Measurements from ENCODE around the gene PGAP3. TPM values are rescaled to one million over a fixed set of nuclear protein-coding genes. Genes with fewer than 3 reads are reported as not detected.
"Not testable (repeated sequence)": the region's sequence is repeated elsewhere in the genome, so short reads cannot be mapped to it uniquely, and the experiment has no call there.

Gene PGAP3
- total RNA-seq, 1 donor from 2014 or later = 23.5 TPM

DNA sequence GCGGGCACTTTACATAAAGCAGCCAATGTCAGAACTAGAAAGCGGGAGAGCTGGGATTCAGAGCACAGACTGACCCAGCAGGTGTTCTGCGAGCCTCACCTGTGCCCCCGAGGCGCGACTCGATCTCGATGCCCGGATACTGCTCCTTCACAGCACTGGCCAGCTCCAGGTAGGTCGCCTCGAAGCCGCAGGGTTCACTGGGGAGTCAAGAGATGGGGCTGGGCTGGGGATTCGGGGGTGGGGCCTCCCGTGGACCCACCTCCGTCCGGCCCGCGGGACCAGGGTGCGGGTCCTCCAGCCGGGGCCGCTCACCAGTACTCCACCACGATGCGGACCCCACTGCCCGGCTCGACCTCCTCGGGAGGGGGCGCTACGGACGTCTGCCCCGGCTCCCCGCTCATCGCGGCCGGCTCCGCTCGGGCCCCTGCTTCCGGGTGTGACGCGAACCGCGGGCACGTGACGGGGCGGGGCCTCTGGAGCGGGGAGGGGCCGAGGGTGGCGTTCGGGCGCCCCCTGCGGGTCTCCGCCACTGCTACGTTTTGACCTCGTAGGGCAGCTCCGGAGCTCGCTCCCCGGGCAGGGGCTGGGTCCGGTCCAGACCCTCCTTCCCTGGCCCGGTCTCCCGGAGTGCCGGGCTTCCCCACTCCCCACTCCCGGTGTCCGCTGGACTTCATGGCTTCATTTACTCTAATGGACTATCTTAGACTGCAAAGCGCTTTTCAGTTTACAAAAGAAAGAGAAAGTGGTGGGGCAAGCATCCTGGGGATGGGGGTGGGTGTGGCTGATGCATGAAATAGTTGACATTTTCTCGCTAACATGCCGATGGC, 42.5 kb upstream of the PGAP3 start, which contains the start of gene MIEN1:
MIEN1 (minus strand) TSS at position 438 of the 827 bp plus-strand sequence; CDS start at position 401, 37 bp downstream.
- Mint-ChIP-seq H3K27me3 (no peaks in the 10 kb centered on the region), H3K9me3 (no peaks in the 10 kb centered on the region), H3K27ac (peak within 1 kb of the TSS; percentile 97), H3K36me3 (peaks cover 8% of the 10 kb centered on the region), H3K4me3 (peak within 1 kb of the TSS; percentile 90), H3K4me1 (ENCODE audit: unreplicated experiment) (no peaks in the 10 kb centered on the region)
- DNase-seq (ENCODE audit: extremely low spot score, unreplicated experiment) = peak; percentile 97
- TF ChIP-seq, protein P1, sequence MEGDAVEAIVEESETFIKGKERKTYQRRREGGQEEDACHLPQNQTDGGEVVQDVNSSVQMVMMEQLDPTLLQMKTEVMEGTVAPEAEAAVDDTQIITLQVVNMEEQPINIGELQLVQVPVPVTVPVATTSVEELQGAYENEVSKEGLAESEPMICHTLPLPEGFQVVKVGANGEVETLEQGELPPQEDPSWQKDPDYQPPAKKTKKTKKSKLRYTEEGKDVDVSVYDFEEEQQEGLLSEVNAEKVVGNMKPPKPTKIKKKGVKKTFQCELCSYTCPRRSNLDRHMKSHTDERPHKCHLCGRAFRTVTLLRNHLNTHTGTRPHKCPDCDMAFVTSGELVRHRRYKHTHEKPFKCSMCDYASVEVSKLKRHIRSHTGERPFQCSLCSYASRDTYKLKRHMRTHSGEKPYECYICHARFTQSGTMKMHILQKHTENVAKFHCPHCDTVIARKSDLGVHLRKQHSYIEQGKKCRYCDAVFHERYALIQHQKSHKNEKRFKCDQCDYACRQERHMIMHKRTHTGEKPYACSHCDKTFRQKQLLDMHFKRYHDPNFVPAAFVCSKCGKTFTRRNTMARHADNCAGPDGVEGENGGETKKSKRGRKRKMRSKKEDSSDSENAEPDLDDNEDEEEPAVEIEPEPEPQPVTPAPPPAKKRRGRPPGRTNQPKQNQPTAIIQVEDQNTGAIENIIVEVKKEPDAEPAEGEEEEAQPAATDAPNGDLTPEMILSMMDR (conservative IDR thresholded peaks at IDR 0.05) = peak; percentile 94

DNA sequence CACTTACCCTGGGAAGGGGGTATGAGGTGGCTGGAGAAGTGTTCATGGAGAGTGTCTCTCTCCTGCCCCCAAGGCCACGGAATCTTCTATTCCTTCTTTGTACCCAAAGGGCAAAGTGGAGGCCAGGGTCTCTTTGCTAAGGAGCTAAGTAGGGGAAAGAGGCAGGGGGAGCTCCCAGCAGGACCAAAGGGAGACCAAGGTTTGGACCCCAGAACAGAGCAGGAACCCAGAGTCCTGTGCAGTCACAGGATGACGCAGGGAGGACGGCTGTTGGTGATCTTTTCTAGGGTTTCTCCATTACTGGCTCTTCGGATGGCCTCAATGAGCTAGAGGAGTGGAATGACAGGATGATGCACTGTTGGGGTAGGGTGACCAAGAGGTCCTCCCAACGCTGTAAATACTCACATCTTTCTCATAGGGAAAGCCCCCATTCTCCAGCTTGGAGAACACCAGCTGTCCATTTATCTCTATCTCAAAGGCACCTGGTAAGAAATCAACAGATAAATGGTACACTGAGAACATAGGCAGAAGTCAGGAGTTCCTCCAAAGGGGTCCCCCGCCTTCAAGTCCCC, 41.5 kb upstream of the PGAP3 start:
- TF ChIP-seq, protein P1 (conservative IDR thresholded peaks at IDR 0.05) = no peak
- Mint-ChIP-seq H3K4me3 (peak overlapping the region; percentile 90), H3K27me3 (no peaks in the 10 kb centered on the region), H3K36me3 (peaks cover 8% of the 10 kb centered on the region), H3K4me1 (ENCODE audit: unreplicated experiment) (no peaks in the 10 kb centered on the region), H3K9me3 (no peaks in the 10 kb centered on the region), H3K27ac (peak overlapping the region; percentile 97)
- no peak for DNase-seq (ENCODE audit: extremely low spot score, unreplicated experiment)

DNA sequence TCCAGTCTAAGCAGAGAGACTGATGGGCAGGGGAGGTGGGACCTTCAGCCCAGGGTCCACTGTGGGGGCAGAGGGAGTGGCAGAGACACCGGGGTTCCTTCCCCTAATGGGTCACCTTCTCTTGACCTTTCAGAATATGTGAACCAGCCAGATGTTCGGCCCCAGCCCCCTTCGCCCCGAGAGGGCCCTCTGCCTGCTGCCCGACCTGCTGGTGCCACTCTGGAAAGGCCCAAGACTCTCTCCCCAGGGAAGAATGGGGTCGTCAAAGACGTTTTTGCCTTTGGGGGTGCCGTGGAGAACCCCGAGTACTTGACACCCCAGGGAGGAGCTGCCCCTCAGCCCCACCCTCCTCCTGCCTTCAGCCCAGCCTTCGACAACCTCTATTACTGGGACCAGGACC, 39.7 kb upstream of the PGAP3 start:
- Mint-ChIP-seq H3K36me3 (peaks cover 8% of the 10 kb centered on the region), H3K27ac (no peak overlapping the region), H3K4me3 (no peak overlapping the region), H3K27me3 (no peaks in the 10 kb centered on the region), H3K9me3 (no peaks in the 10 kb centered on the region), H3K4me1 (ENCODE audit: unreplicated experiment) (no peaks in the 10 kb centered on the region)
- TF ChIP-seq, protein P1 (conservative IDR thresholded peaks at IDR 0.05) = no peak
- no peak for DNase-seq (ENCODE audit: extremely low spot score, unreplicated experiment)

DNA sequence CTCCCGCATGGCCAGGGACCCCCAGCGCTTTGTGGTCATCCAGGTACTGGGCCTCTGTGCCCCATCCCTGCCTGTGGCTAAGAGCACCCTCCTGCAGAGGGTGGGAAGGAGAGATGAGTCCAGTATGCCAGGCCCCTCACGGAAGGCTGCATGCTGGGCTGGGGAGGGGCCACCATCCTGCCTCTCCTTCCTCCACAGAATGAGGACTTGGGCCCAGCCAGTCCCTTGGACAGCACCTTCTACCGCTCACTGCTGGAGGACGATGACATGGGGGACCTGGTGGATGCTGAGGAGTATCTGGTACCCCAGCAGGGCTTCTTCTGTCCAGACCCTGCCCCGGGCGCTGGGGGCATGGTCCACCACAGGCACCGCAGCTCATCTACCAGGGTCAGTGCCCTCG, 38.8 kb upstream of the PGAP3 start:
- H3K4me3 Mint-ChIP-seq = no peak overlapping the region
- H3K27me3 Mint-ChIP-seq = no peaks in the 10 kb centered on the region
- H3K36me3 Mint-ChIP-seq = peaks cover 8% of the 10 kb centered on the region
- no peaks in the 10 kb centered on the region for H3K4me1 Mint-ChIP-seq (ENCODE audit: unreplicated experiment)
- H3K9me3 Mint-ChIP-seq = no peaks in the 10 kb centered on the region
- TF ChIP-seq, protein P1 (conservative IDR thresholded peaks at IDR 0.05) = no peak
- DNase-seq (ENCODE audit: extremely low spot score, unreplicated experiment) = no peak
- H3K27ac Mint-ChIP-seq = peak overlapping the region; percentile 48

DNA sequence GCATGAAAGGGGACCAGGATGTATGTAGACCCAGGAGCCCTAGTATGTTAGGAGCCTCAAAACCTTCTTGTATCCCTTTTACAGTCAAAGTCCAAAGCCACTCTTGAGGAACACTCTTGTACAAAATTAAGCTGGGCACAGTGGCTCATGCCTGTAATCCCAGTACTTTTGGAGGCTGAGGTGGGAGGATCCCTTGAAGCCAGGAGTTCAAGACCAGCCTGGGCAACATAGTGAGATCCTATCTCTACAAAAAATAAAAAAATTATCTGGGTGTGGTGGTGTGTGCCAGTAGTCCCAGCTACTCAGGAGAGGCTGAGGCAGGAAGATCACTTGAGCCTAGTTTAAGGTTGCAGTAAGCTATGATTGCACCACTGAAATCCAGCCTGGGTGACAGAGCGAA, 38.1 kb upstream of the PGAP3 start:
- H3K9me3 Mint-ChIP-seq; DNase-seq (ENCODE audit: extremely low spot score, unreplicated experiment); H3K27me3 Mint-ChIP-seq; H3K4me3 Mint-ChIP-seq; H3K36me3 Mint-ChIP-seq; H3K4me1 Mint-ChIP-seq (ENCODE audit: unreplicated experiment): not testable (repeated sequence)
- peak overlapping the region; percentile 72 for H3K27ac Mint-ChIP-seq

DNA sequence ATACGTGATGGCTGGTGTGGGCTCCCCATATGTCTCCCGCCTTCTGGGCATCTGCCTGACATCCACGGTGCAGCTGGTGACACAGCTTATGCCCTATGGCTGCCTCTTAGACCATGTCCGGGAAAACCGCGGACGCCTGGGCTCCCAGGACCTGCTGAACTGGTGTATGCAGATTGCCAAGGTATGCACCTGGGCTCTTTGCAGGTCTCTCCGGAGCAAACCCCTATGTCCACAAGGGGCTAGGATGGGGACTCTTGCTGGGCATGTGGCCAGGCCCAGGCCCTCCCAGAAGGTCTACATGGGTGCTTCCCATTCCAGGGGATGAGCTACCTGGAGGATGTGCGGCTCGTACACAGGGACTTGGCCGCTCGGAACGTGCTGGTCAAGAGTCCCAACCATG, 36.9 kb upstream of the PGAP3 start:
- no peaks in the 10 kb centered on the region for H3K9me3 Mint-ChIP-seq
- peaks cover 14% of the 10 kb centered on the region for H3K36me3 Mint-ChIP-seq
- no peaks in the 10 kb centered on the region for H3K27me3 Mint-ChIP-seq
- TF ChIP-seq, protein P1 (conservative IDR thresholded peaks at IDR 0.05) = no peak
- H3K4me1 Mint-ChIP-seq (ENCODE audit: unreplicated experiment) = peaks cover 4% of the 10 kb centered on the region
- no peak for DNase-seq (ENCODE audit: extremely low spot score, unreplicated experiment)
- H3K27ac Mint-ChIP-seq = no peak overlapping the region
- H3K4me3 Mint-ChIP-seq = no peak overlapping the region
